Measurements from ENCODE around the gene CALHM5.

GRCh38 chr6:116547358-116547757, 35.9 kb downstream of the CALHM5 start:
- TF ChIP-seq POLR2A (IDR thresholded peaks at IDR 0.05; ENCODE audit: low read depth, low read length) (no peak), POLR2AphosphoS5 (IDR thresholded peaks at IDR 0.05; ENCODE audit: low read depth, low read length) (no peak)

Data from GM12891 (cell line).